NCI-H2107 treated with DMSO at 0.1 percent for 48 hours (cell line): Measurements from ENCODE around the gene DLX5.
A peak's percentile ranks its signal among the peaks of the same experiment; 100 is the strongest.
"Not testable (repeated sequence)": the region's sequence is repeated elsewhere in the genome, so short reads cannot be mapped to it uniquely, and the experiment has no call there.

Source experiments
- DNase-seq: peaks from one replicate; lab custom pipeline; 2025; ENCODE audit not compliant: unreplicated experiment; lab: John Stamatoyannopoulos, UW

The DLX5 gene

DNA sequence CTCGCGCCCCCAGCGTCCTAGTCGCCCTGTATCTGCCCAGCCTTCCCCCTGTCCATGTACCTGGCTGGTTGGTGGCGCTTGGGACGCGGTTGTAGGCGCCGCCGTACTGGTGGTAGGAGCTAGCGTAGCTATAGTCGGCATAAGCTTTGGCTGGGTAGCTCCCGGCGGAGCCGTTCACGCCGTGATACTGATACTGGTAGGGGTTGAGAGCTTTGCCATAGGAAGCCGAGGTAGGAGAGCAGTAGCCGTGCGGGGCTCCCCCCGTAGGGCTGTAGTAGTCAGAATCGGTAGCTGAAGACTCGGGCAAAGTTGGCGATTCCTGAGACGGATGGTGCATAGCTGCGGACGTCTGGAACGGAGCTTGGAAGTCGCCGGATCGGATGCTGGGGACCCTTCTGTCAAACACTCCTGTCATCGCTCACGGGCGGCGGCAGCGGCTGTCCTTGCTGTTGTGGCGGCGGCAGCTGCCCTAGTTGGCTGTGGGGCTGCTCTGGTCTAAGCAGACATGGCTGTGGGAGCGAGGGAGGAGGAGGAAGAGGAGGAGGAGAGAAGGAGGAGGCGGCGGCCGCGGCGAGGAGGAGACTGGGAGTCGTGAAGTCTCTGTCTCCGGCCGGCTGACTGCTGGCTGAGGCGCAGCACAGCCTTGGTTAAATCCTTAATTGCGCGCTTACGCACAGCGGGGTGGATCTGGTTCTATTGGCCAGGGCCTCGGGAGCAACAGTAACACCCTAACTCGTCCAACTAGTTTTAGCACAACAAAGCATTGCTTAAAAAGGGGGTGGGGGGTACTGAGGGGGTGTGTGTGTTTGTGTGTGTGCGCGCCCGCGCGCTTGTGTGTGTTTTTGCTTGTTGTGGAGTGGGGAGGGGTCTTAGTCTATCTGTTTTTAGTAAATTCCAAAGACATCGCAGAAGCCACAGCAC, at the start of gene DLX5:
Gene DLX5 (minus strand): TSS at position 623 of the 921 bp plus-strand sequence. CDS start 208 bp downstream, at position 415.
- peak; percentile 63 for DNase-seq

DNA sequence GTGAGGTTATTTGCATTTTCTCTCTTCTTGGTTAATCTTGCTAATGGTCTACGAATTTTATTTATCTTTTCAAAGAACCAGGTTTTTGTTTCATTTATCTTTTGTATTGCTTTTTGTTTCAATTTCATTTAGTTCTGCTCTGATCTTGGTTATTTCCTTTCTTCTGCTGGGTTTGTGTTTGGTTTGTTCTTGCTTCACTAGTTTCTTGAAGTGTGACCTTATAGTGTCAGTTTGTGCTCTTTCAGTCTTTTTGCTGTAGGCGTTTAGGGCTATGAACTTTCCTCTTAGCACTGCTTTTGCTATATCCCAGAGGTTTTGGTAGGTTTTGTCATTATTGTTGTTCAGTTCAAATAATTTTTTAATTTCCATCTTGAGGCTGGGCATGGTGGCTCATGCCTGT, 47.4 kb upstream of the DLX5 start:
- DNase-seq, result not testable (repeated sequence)

DNA sequence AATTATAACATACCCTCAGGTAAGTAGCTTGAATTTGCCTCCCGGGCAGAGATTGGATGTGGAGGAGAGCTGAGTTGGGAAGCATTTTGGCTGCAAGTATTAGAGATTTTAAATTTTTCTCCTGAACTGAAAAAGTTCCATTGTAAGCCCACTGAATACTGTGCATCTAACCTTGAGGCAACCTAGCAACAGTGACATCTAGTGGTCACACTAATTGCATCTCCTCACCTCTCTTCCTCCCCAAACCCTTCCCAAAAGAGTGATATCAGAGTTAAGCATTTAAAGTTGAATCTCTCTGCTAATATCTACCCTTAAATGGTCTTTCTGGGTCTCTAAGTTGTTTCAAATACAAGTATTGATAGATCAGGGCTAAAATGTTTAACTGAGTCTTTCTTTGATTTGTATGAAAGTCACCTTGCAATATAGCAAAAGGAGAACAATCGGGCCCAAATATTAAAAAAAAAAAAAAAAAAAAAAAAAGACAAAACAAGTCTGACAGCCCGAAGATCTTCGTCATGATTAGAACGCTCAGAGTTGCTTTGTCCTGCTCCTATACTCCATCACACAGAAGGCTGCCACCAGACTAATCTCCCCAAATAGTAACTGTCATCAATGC, 40.4 kb upstream of the DLX5 start:
- DNase-seq, result peak; percentile 59

DNA sequence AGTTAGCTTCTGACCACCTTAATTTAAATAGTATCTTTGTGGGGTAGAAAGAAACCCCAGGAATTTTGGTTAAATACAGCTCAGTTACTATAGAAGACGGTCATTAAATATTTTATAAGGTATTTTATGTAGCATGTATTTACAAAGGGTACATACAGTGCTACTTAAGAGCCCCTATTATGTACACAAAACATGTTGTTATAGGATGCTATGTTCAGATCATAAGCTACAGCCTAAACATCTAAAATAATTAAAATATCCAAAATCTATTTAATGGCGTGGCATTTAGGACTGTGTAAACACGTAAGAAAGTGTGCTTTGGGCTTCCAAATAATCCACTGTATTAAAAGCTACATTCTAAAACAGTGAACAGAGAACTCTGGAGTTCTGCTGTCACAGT, 39.4 kb upstream of the DLX5 start:
- DNase-seq, result no peak

DNA sequence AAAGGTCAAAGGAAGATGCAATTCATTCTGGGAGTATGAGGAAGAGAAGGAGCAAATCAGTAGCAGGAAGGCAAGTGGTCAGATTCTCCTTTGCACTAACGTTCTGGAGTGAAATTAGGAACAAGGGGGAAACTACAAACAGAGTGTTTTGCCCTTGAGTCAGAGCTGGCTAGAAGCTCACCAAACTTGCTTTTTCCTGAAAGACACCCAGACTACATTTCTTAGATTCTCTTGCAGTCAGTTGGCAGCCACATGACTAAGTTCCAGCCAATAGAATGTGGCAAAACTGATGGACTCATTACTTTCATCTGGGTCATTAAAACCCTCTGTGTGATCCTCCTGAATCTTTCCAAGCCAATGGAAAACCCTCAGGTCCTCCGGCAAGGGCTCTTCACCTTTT, 18.6 kb upstream of the DLX5 start:
- no peak for DNase-seq

DNA sequence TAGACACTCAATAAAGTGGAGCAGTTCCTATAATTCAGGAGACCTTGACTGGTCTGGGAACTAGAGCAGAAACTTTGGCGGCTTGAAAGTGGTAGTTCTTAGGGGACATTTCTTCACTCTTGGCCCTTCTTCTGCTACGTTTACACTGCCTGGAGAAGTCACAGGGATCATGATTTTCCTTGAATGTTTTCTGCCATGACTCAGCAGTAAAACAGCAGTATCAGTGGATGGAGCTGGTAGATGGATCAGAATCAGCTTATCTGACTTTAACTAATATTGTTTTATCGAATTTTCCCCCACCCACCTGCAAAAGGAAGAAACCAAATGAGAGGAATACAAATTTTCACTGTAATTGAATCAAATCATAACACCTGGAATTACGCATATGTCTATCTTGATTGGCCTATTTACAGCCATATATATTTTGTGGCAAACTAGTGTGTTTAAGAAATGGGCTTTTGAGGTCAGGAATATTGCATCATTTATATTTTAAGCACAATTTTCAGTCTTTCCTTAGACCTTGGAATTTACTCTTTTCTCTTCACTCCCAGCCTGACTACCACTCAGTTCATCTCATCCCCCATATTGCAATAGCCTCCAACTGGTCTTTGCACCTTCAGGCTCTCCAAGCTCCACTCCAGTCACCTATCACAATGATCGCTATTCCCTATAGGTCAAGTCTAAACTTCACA, 14.9 kb upstream of the DLX5 start:
- no peak for DNase-seq

DNA sequence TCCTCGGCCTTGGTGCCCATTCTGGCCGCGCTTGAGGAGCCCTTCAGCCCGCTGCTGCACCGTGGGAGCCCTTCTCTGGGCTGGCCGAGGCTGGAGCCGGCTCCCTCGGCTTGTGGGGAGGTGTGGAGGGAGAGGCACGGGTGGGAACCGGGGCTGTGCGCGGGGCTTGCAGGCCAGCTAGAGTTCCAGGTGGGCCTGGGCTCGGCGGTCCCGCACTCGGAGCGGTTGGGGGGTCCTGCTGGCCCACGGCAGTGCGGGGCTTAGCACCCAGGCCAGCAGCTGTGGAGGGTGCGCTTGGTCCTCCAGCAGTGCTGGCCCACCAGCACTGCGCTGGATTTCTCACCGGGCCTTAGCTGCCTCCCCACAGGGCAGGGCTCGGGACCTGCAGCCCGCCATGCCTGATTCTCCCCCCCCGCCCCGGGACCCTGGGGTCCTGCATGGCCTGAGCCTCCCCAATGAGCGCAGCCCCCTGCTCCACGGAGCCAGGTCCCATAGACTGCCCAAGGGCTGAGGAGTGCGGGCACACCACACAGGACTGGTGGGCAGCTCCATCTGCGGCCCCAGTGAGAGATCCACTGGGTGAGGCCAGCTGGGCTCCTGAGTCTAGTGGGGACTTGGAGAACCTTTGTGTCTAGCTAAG, 9.7 kb upstream of the DLX5 start:
- DNase-seq, result not testable (repeated sequence)

DNA sequence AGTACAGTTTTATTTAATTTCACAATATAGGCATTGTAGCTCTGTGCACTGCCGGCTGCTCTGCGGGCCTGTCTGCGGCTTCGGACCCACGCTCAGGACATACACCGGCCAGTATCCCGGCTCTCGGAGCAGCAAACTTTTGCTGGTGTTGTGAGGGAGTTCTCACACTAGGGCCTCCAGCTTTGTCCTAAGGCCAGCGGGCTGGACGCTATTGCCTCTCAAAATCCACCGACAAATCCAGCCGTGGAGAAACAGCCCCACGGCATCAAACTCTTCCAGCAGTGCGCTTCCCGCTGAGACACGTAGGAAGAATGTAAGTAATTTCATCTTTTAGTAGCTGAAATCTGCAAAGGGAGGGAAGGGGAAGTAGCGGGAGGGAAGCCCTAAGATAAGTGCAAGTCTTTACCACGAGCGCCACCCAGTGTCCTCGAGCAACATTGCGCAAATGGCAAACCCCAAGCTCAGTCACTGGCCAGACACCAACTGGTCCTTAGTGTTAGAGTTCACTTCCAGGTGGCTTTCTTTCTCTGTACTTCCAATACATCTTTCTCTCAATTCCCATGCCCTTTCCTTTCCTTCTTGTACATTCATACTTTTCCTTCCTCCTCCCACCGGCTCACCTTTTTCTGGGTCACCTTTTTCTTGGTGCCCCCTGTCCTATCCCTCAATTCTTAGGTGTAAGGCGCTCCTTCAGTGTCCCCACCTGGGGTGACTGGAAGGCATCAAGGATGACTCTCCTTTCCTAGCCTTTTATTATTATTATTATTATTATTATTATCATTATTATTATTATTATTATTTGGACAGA, 3.0 kb upstream of the DLX5 start:
- DNase-seq, result peak; percentile 80

DNA sequence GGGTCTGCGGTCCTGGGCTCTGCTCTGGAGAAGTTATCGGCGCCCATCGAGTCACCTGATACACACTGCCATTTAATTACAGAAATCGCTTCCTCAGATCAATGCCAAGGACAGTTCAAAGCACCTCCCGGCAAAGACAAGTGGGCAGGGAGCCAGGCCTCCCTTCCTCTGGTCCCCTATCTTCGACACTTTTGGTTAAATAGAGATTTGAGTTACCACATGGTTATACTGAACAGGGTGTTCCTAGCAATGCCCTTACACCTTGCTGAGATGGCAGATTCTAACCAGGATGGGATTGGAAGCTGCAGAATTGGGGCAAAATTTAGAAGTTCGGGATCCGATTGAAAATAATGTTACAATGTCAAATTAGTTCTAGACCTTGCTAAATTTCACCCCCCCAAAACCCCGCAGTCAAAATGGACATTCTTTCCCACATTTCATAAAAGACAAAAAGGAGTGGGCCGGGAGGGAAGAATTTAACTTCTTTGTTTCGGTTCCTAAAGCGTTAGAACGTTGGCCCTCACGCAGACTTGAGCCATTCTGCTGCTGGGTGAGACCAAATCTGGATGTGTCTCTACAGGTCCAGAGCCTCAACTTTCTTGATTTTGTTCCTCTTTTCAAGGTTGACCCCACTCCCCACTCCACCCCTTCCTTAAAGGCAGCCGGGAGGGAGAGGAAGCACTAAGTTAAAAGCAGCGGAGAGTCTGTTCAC, 2.2 kb upstream of the DLX5 start:
- no peak for DNase-seq

DNA sequence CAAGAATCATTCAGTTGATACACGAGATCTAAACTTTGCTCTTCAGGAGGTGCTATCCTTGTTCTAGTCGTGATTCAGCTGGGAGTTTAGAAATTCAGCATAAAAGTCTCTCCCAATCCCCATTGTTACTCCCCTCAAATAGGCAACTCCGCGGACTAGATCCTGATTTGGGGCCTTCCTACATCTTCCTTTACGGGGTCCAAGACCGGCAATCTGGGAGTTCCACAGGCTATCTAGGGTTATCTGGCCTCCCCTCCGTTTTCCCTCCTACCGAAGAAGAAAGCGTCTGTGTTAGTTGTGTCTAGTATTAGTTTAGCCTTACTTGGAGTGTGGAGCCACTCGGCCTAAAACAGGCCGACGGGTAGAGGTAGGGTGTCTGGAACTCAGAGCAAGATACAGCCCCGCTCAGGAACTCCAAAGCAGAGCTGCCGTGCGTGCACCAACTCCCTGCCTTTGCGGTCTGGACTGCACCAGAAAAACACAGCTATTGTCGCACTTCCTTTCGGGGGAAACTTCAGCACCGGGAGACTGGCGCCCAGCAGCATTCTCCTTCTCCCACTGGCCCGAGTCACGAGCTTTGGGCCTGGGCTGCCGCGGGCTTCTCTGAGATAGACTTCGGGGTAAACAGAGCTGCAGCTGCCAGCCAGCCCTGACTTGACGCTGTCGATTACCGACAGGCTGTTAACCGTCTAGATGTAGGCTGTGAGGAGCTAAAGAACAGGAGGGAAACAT, 1.5 kb upstream of the DLX5 start:
- no peak for DNase-seq

DNA sequence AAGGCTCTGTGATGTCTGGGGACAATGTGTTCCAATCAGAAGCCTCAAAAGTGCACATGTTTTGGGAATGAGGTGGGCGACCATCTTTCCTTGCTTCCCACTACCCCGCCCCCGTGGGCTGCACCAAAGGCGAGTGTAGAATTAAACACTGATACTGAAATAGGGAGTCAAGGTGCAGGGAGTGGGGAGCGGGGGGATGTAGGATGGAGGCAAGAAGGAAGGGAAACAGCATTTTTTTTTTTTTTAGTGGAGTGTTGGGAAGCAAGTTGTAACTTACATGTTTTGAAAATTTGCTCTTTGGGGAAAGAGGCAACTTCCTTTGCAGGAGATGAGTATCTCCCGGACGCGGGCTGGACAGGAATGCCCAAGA, 484 bp upstream of the DLX5 start:
- no peak for DNase-seq

DNA sequence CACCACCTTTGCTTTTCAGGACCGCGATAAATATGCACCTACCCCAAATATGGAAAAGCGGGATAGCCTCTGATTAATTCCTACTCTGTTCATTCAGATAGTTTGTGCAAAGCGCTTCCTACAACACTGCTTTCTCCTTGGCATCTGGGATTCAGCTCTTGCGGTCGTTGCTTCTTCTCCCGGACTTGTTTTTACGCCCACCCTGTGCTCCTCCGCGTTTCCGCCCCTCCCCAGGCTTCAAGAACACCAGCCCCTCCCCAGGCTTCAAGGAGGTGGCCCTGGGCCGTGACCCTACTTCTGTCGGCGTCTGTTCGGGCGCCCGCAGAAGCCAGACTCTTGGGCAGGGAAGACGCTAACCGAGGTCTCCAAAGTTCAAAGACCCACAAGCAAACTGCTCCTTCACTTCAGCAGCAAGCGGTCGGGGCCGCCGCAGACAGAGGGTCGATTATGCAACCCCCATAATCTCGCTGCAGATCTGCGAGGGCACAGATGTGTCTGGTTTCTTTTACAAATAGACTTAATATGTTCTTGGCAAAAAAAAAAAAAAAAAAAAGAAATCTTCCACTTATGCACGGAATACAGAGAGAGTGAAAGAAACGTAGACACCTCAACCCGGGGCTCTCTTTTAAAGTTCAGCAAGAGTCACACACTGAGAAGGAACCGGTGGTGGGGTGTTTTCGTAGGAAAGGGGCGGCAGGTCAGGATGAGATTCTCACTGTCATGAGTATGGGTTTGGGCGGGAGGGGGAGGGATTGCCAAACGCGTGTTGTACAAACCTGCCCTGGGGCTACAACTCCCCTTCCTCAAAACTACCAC, 1.9 kb downstream of the DLX5 start:
- DNase-seq, result no peak

DNA sequence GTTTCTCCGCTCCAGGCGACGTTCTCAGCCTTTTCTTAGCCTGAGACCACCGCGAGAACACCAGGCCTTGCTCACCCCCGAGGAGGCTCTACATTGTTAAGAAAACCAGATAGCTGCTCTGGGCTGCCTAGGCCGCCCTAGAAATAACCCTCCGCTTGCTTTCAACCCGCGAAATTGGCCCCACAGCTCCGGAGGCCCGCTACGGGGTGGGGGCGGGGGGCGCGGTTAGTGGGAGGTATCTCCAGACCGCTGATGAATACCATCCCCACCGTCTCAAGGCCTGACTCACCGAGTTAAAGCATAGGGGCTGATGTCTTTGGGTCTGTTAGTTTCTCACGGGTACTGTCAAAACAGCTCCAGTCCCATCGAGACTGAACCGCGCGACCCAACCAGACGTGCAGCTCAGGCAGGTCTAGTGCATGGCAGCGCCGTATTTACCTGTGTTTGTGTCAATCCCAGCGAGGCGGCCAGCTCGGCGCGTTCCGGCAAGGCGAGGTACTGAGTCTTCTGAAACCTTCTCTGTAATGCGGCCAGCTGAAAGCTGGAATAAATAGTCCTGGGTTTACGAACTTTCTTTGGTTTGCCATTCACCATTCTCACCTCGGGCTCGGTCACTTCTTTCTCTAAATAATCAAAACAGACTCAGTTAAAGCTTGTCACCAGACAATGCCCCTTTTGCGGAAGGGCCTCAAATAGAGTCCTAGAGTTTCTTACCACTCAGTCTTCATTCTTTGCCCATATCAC, 2.7 kb downstream of the DLX5 start:
- DNase-seq, result no peak

DNA sequence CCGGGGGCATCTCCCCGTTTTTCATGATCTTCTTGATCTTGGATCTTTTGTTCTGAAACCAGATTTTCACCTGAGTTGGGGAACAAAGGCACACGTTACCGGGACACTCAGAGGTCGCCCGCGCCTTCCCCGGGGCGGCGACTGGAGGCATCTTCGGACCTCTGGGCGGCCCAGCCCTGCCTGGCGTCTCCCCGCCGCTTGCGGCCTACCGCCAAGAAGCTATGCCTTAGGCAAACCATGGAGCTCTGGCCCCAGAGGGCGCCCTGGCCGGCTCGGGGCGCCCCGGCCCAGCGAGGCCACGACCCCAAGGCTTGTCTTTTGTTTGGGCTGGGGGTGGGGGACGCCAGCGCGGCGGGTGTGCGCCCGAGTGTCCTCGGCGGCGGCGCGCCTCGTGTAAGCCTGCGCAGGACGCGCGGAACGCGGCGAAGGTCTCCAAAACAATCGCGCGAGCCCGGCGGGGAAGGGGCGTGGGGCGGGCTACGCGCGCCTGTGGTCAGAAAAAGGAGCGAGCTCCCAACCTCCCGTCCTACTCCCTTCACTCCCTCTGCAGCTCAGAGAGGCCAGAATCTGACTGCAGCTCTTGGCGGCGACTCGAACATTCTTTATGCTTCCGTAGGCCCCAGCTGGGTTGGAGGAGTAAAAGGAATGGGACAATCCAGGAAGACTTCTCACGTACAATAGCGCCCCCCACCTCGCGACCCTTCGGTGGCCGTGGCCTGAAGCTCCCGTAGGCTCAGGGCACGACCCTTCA, 3.5 kb downstream of the DLX5 start:
- no peak for DNase-seq

DNA sequence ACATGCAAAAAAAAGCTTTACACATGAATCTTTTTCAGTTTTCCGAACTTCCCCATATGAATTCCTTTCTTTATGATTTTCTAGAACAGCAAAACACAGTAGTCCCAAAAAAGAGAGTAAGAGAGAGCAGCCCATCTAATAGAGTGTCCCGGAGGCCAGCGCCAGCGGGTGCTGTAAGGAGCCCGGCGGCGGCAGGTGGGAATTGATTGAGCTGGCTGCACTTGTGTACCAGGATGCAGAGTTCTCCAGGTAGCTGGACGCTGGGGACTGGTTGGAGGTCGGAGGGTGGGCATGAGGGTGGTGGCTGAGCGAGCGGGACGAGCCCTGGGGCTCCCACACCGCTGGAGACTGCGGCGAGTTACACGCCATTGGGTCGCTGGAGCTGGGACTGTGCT, 4.0 kb downstream of the DLX5 start:
- no peak for DNase-seq

DNA sequence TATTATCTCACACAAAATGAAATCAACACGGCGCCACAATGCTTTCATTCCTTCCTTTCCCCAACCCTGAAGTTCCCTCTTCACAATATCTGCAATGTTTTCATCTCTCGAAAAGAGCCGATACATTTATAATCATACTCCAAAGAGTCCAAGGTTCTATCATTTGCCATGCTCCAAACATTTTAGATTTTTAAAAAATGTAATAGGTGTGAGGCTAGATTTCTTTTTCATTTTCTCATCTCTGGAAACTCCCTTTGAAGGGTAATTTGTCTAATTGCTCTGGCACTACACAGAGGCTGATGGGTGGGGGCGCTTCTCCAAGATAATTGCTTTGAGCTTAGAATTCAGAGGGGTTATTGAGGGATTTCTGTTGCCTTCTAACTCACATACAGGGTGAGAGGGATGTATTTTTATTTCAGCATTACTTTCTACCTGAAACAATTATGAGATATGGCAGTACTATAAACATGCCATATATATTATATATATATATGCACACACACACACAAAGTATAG, 4.9 kb downstream of the DLX5 start:
- no peak for DNase-seq
